HG02588 (cell line): Measurements from ENCODE around the gene LGALS12.
"Not testable (repeated sequence)": the region's sequence is repeated elsewhere in the genome, so short reads cannot be mapped to it uniquely, and the experiment has no call there.

Experiments used
- ATAC-seq: cut with Tn5 transposase; IDR thresholded peaks from one replicate; pipeline ENCODE4 v1.9.1; 2021; ENCODE audit warnings: mild to moderate bottlenecking, moderate library complexity; ENCODE audit not compliant: unreplicated experiment

Gene LGALS12

GRCh38 chr11:63504933-63505586, 824 bp upstream of the LGALS12 start:
- no peak for ATAC-seq

GRCh38 chr11:63506876-63507275, 992 bp downstream of the LGALS12 start:
- no peak for ATAC-seq

GRCh38 chr11:63507511-63507910, 1.6 kb downstream of the LGALS12 start:
- no peak for ATAC-seq

- no peak for ATAC-seq
Measured at GRCh38 chr11:63508009-63508408, 2.1 kb downstream of the LGALS12 start.

GRCh38 chr11:63508745-63509144, 2.9 kb downstream of the LGALS12 start:
- ATAC-seq, result no peak

GRCh38 chr11:63510360-63511047, 4.6 kb downstream of the LGALS12 start:
- ATAC-seq, result no peak

GRCh38 chr11:63511048-63511748, 5.3 kb downstream of the LGALS12 start:
- no peak for ATAC-seq

- no peak for ATAC-seq
Measured at GRCh38 chr11:63512816-63513215, 6.9 kb downstream of the LGALS12 start.

- ATAC-seq, result no peak
Measured at GRCh38 chr11:63516109-63516508, 10.2 kb downstream of the LGALS12 start.

- ATAC-seq, result no peak
Measured at GRCh38 chr11:63517156-63517555, 11.3 kb downstream of the LGALS12 start.

- no peak for ATAC-seq
Measured at GRCh38 chr11:63518548-63518947, 12.7 kb downstream of the LGALS12 start.

- ATAC-seq, result no peak
Measured at GRCh38 chr11:63520606-63521170, 14.8 kb downstream of the LGALS12 start.

GRCh38 chr11:63521896-63522295, 16.0 kb downstream of the LGALS12 start:
- ATAC-seq, result no peak

GRCh38 chr11:63523151-63523550, 17.3 kb downstream of the LGALS12 start:
- ATAC-seq, result no peak

GRCh38 chr11:63527667-63528066, 21.8 kb downstream of the LGALS12 start:
- ATAC-seq, result no peak

- ATAC-seq, result not testable (repeated sequence)
Measured at GRCh38 chr11:63528156-63528555, 22.3 kb downstream of the LGALS12 start.

- not testable (repeated sequence) for ATAC-seq
Measured at GRCh38 chr11:63528729-63529278, 22.9 kb downstream of the LGALS12 start.

GRCh38 chr11:63529373-63529772, 23.5 kb downstream of the LGALS12 start:
- not testable (repeated sequence) for ATAC-seq

GRCh38 chr11:63530021-63530420, 24.1 kb downstream of the LGALS12 start:
- ATAC-seq, result no peak

GRCh38 chr11:63531074-63531792, 25.3 kb downstream of the LGALS12 start:
- not testable (repeated sequence) for ATAC-seq

- no peak for ATAC-seq
Measured at GRCh38 chr11:63532117-63532516, 26.2 kb downstream of the LGALS12 start.
